H1 (cell line): ENCODE results near the gene RAP1B.

Experiments used
- CEBPB ChIP-seq: IDR thresholded peaks from 2 replicates; pipeline ENCODE4 v1.6.1; 2012; ENCODE audit warnings: low read depth, low read length
- CREB1 ChIP-seq: IDR thresholded peaks from 2 replicates; pipeline ENCODE4 v1.6.1; 2012; ENCODE audit warnings: inconsistent platforms
- CTCF ChIP-seq, 3 experiments: IDR thresholded peaks; 1 replicate in 2 of 3; 2 replicates in 1 of 3; pipeline versions ENCODE4 v1.5.1 to v1.6.1; 2011; ENCODE audit warnings: low read length in 3 of 3, mild to moderate bottlenecking in 3 of 3, inconsistent platforms in 2 of 3, low read depth in 1 of 3, moderate library complexity in 1 of 3; ENCODE audit not compliant: insufficient read depth in 1 of 3; ENCODE audit errors: control extremely low read depth in 1 of 3
- EZH2 ChIP-seq: fragments of 200-600 bp; sonication (generic); IDR thresholded peaks from 2 replicates; pipeline ENCODE4 v1.7.1; 2012; ENCODE audit warnings: low read depth, mild to moderate bottlenecking, moderate library complexity, low read length, inconsistent platforms; ENCODE audit not compliant: severe bottlenecking
- JUND ChIP-seq: IDR thresholded peaks from 2 replicates; pipeline ENCODE4 v1.6.1; 2011; ENCODE audit warnings: mild to moderate bottlenecking, improper control_type of control experiment, low read length
- KDM1A ChIP-seq: fragments of 200-600, 300-600 bp; sonication (generic); IDR thresholded peaks from 2 replicates; pipeline ENCODE4 v1.7.1; 2016; ENCODE audit warnings: mild to moderate bottlenecking, low read length, borderline replicate concordance
- MAFK ChIP-seq: IDR thresholded peaks from 2 replicates; pipeline ENCODE4 v1.6.1; 2012; ENCODE audit warnings: low read depth, mild to moderate bottlenecking, improper control_type of control experiment, low read length
- MAX ChIP-seq: IDR thresholded peaks from 2 replicates; pipeline ENCODE4 v1.6.1; 2012; ENCODE audit warnings: inconsistent platforms
- POLR2A ChIP-seq, 2 experiments: IDR thresholded peaks; 1 replicate in 1 of 2; 2 replicates in 1 of 2; pipeline ENCODE4 v1.6.1; 2011; ENCODE audit warnings: low read depth in 2 of 2, low read length in 2 of 2, mild to moderate bottlenecking in 2 of 2; ENCODE audit errors: control extremely low read depth in 1 of 2
- RAD21 ChIP-seq, 2 experiments: IDR thresholded peaks in 1 of 2; conservative IDR thresholded peaks in 1 of 2; 2 replicates each; pipeline ENCODE4 v1.6.1; 2011; ENCODE audit warnings: low read depth in 2 of 2, low read length in 2 of 2, improper control_type of control experiment in 1 of 2, inconsistent platforms in 1 of 2, mild to moderate bottlenecking in 1 of 2, moderate library complexity in 1 of 2
- SIN3A ChIP-seq, 2 experiments: IDR thresholded peaks in 1 of 2; conservative IDR thresholded peaks in 1 of 2; 2 replicates each; pipeline ENCODE4 v1.6.1; 2011 to 2012; ENCODE audit warnings: low read length in 2 of 2, improper control_type of control experiment in 1 of 2, low read depth in 1 of 2, mild to moderate bottlenecking in 1 of 2
- SP1 ChIP-seq: IDR thresholded peaks from 2 replicates; pipeline ENCODE4 v1.6.1; 2011; ENCODE audit warnings: low read depth, low read length
- TAF1 ChIP-seq: IDR thresholded peaks from 2 replicates; pipeline ENCODE4 v1.6.1; 2011; ENCODE audit warnings: mild to moderate bottlenecking, low read depth, low read length
- ZNF274 ChIP-seq: IDR thresholded peaks from 2 replicates; pipeline ENCODE4 v1.7.0; 2012; ENCODE audit warnings: low read length, borderline replicate concordance; ENCODE audit errors: extremely low read depth

- no peak for TF ChIP-seq CREB1
- no peak for TF ChIP-seq RAD21 (IDR thresholded peaks at IDR 0.05 in 1 of 2, conservative IDR thresholded peaks at IDR 0.05 in 1 of 2; ENCODE audit: low read depth in 2 of 2, low read length in 2 of 2)
- TF ChIP-seq MAX = no peak
- no peak for TF ChIP-seq CTCF (IDR thresholded peaks at IDR 0.05; ENCODE audit: control extremely low read depth in 1 of 3, insufficient read depth in 1 of 3, low read depth in 1 of 3, low read length in 3 of 3)
- no peak for TF ChIP-seq KDM1A
- no peak for TF ChIP-seq MAFK
- TF ChIP-seq ZNF274 = no peak
- no peak for TF ChIP-seq EZH2
- TF ChIP-seq SIN3A (conservative IDR thresholded peaks at IDR 0.05 in 1 of 2, IDR thresholded peaks at IDR 0.05 in 1 of 2; ENCODE audit: low read depth in 1 of 2, low read length in 2 of 2) = no peak
- TF ChIP-seq TAF1 = no peak
- TF ChIP-seq JUND = no peak
- TF ChIP-seq POLR2A (IDR thresholded peaks at IDR 0.05; ENCODE audit: control extremely low read depth in 1 of 2, low read depth in 2 of 2, low read length in 2 of 2) = no peak
- TF ChIP-seq SP1 = no peak
- no peak for TF ChIP-seq CEBPB
Measured at GRCh38 chr12:68699486-68699885, 88.8 kb downstream of the RAP1B start.
